Activated CD4-positive, alpha-beta T cell treated with anti-CD3 and anti-CD28 coated beads for 24 hours (primary cell): ENCODE measurements around the gene RNF213.
"Not testable (repeated sequence)": the region's sequence is repeated elsewhere in the genome, so short reads cannot be mapped to it uniquely, and the experiment has no call there.

Source experiments
- DNase-seq, 2 donors: peaks; one replicate each; pipeline ENCODE4 v3.0.0-alpha.2; 2020; ENCODE audit warnings: low read depth in 2 of 2

Gene RNF213

GRCh38 chr17:80270836-80271235, 10.2 kb downstream of the RNF213 start:
- DNase-seq: peak in 1 of 2 donors; percentile 51

DNA sequence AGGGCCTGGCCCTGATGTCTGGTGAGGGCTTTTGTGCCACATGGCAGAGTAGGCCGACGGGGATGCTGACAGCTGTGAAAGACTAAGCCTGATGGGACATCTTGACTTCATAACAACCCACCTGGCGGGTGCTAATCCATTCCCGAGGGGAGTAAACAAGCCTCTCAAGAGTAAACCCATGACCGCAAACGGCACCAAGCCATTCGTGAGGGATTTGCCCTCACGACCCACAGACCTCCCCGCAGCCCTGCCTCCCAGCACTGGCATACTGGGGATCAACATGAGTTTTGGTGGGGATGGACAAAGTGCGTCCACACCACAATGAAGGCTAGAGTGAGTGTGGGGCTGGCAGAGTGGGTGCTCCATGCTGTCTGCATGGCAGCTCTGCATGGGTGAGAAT, 11.7 kb downstream of the RNF213 start:
- DNase-seq: no peak

GRCh38 chr17:80274331-80274730, 13.7 kb downstream of the RNF213 start:
- DNase-seq: no peak

- no peak for DNase-seq
Observed at GRCh38 chr17:80274871-80275449, 14.3 kb downstream of the RNF213 start.

DNA sequence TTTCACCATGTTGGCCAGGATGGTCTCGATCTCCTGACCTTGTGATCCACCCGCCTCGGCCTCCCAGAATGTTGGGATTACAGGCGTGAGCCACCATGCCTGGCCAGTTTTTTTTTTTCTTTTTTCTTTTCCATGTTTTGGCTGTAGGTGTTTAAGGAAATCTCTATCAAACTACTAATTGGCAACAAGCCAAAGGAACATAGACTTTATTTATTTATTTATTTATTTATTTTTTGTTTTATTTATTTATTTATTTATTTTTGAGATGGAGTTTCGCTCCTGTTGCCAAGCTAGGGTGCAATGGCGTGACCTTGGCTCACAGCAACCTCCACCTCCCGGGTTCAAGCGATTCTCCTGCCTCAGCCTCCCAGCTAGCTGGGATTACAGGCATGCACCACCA, 15.2 kb downstream of the RNF213 start:
- DNase-seq: not testable (repeated sequence)

DNA sequence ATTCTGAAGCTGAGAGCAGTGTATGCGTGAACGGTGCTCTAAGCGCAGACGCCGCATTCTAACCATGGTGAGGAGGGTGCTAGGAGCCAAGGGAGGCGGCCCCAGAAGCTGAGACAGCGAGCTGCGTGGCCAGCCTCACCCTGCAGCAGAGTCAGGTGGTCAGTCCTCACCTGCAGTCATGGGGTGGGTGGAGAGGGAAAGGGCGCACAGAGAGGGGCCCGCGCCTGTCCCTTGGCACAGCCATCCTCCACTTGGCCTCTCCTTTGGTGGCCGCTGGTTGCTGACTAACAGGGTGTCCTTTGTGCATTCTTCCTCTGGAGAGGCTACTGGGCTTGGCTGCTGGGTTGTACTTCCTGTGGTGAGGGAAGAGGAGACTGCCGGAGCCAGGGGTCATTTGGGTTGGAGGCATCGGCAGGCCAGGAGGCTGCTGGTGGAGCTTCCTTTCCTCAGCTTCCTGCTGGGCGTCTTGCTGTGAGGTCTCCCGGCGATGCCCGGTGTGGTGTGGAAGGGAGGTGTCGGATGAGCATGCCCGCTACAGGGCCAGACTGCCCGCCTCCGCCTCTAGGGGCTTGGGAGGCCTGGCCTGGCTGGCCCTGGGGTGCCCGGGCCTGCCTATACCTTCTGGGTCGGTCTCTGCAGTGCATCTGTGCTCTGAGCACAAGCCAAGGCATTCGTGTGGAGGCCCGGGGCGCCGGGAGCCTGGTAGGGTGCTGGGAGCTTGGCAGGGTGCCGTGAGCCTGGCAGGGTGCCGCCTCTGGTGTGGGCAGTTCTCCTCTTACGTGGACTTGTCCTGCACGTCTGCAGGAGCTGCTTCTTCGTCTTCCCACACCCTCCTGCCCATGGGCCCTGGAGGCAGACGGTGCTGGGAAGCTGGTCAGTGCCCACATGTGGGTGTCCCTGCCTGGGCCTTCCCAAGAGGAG, 17.4 kb downstream of the RNF213 start:
- DNase-seq: no peak

DNA sequence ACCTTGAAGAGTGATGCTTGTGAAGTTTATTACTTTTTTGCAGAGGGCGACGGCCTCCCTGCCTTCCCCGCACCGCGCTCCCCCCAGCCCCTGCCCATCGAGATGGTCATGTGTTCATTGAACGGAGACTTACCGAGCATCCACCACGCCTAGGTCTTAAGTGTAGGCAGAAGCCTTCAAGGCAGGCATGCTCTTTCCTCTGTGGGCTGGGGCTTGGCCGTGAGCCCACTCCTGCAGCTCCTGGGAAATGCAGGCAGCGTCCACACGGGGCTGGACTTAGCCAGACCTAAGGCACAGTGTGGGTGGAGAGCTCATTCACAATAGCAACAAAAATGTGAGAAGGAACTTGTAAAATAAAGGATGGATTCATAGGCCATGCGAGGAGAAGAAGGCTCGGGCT, 19.2 kb downstream of the RNF213 start:
- no peak for DNase-seq

- no peak for DNase-seq
Observed at GRCh38 chr17:80281516-80281915, 20.9 kb downstream of the RNF213 start.

DNA sequence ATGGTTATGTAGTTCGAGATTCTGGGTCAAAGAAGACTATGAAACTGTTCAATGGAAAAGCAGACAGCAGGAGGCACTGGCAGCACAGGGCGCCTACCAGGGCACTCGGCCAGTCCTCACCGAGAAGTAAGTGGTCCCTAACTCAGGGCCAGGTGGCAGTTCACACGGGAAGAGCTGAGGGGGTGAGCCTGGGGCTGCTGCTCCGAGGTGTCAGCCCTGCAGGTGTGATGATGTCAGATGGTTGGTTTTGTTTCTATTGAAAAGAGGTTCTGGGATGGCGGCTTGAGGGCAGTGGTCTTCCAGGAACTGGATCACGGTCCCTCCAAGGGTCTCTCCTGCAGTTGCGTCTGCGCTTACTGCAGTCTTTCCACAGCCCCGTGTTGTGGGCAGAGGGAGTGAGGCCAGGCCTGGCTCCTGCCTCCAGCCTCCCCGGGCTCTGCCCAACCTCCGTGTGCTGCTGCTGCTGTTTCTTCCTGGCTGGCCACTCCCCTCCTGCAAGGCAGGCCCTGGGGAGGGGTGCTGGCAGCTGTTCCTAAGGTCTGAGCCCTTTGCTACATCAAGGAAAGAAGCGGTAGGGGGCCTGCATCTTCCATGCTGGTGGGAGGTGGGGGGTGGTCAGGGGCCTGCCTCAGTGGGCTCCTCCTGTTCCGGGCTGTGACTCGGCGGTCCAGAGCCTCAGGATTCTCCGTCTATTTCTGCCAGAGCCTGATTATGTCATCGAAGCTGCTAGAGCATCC, 22.6 kb downstream of the RNF213 start:
- DNase-seq: no peak

DNA sequence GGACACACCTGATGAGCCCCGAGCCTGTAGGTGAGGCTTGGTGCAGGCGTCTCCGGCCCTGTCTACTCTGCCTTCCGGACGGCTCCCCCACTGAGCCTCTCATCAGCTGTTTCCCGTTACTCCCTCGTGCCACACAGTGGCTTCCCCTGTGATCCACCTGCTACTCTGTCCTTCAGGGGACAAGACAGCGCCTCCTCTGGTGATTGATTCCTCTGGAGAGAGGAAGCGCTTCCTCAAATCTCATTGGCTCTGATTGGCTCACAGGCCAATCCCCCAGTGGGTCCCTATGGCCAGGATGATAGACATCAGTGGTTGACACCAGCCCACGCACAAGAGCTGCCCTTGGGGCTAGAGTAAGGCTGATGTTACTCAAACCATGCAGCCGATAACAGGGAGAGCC, 24.0 kb downstream of the RNF213 start:
- DNase-seq: no peak

DNA sequence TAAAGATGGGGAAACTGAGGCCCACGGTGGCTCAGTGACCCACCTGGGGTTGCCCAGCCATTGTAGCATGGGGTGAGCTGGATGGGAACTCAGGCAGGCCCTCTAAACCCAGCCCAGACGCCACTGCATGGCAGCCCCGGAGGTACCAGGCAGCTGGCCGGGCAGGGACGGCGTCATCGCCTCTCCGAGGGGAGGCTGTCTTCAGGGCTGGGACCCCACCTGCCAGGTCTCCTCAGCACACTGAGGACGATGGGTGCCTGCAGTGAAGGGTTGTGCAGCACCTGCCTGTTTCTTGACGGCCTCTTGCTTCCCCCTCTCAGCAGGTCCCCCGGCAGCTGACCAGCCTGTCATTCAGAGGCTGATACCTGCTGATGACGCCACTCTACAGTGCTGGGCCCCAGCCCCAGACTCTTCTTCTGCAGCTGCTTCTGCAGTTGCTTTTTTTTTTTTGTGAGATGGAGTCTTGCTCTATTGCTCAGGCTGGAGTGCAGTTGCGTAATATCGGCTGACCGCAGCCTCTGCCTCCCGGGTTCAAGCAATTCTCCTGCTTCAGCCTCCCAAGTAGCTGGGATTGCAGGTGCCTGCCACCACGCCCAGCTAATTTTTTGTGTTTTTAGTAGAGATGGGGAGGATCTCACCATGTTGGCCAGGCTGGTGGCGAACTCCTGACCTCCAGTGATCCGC, 24.7 kb downstream of the RNF213 start:
- no peak for DNase-seq

DNA sequence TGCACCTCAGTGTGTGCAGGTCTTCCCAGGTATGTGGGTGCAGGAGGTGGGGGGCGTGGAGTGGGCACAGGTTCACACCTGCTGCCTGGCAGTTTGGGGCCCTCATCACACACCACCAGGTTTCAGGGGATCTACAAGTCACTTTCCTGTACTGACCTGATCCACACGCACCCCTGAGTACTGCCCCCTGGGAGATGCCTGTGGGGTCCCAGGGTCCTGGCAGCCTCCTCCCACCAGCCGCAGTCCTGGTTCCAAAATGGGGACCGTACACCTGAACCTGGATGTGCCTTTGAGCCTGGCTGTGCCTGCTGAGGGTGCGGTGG, 25.9 kb downstream of the RNF213 start:
- DNase-seq: no peak

DNA sequence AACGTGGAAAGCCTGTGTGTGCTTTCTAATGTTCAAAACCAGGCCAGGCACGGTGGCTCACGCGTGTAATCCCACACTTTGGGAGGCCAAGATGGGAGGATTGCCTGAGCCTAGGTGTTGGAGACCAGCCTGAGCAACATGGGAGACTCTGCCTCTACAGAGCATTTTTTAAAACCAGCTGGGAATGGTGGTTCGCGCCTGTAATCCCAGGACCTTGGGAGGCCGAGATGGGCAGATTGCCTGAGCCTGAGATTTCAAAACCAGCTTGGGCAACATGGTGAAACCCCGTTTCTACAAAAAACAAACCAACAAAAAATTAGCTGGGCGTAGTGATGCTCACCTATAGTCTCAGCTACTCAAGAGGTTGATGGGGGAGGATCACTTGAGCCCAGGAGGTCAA, 26.4 kb downstream of the RNF213 start:
- DNase-seq: no peak

DNA sequence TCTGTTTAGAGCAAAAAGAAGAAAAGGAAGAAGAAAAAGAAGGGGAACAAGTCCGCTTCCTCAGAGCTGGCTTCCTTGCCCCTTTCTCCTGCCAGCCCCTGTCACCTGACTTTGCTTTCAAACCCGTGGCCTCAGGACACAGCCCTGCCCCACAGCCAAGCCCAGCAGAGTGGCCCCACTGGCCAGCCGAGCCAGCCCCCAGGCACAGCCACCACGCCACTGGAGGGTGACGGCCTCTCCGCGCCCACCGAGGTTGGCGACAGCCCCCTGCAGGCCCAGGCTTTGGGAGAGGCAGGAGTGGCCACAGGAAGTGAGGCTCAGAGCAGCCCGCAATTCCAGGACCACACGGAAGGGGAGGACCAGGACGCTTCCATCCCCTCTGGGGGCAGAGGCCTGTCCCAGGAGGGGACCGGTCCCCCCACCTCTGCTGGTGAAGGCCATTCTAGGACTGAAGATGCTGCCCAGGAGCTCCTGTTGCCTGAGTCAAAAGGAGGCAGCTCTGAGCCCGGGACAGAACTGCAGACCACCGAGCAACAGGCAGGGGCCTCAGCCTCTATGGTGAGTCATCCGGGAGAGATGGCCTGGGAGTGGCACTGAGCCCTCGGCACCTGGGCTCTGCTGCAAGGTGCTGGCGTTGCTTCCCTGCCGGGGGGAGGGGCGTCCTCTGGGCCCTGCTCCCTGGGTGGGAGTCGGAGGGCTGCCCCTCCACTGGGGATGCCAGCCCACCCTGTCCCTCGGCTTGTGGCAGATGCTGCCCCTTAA, 27.3 kb downstream of the RNF213 start:
- no peak for DNase-seq

GRCh38 chr17:80289616-80290015, 29.0 kb downstream of the RNF213 start:
- no peak for DNase-seq

- no peak for DNase-seq
Observed at GRCh38 chr17:80290156-80290555, 29.5 kb downstream of the RNF213 start.

- DNase-seq: no peak
Observed at GRCh38 chr17:80291260-80291659, 30.6 kb downstream of the RNF213 start.

- DNase-seq: no peak
Observed at GRCh38 chr17:80291691-80292487, 31.2 kb downstream of the RNF213 start.

- no peak for DNase-seq
Observed at GRCh38 chr17:80292521-80292971, 31.9 kb downstream of the RNF213 start.

DNA sequence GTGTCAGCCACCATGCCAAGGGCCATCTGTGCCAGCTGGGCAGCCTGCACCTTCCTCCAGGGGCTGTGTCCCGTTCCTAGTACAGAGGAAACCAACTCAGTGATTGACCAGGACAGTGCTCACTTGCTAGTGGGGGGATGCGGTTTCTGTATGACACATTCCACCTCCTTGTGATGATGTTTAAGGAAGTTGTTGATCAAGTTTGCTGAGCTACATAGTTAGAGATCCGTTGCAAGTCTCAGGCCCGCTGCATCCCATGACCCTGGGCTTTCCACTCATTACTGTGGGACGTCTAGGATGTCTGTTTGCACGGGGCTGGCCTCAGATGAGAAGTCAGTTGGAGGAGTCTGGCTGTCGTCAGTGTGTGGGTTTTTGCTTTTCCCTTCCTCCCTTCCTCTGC, 33.6 kb downstream of the RNF213 start:
- no peak for DNase-seq

DNA sequence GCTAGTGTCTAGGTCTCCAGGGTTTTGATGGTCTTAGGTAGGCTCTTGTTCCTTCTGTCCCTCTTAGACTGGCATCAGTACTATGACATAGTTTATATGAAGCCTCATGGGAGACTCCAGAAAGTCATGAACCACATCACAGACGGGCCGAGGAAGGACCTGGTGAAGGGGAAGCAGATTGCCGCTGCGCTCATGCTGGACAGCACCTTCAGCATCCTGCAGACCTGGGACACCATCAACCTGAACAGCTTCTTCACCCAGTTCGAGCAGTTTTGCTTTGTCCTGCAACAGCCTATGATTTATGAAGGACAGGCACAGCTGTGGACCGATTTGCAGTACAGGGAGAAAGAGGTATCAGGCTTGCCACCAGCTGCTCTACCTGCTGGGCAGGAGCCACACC, 34.0 kb downstream of the RNF213 start:
- no peak for DNase-seq
